Measurements from ENCODE around the gene PAX6.

The PAX6 gene

DNA sequence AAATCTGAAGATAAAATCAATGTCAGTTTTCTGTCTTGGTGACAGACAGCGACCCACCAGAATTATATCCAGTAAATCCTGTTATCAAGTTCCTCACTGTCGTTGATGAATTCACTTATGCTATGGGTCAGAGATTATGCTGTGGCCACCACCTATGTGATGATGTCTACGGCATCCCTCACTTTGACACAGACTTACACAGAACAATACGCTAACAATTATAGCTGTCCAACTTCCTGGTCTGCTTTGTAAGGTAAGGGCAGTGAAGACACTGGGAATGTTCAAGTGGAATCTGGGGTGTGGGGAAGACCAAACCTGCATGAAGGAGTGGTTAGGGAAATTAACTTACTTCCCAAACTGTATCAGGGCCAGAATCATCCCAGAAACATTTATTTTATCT is 19.3 kb upstream of the PAX6 start:
- H3K36me3 ChIP-seq (ENCODE audit: control insufficient read depth in 2 of 2, insufficient read depth in 2 of 2, low read length in 2 of 2), result no peaks in the 10 kb centered on the region
- H3K9ac ChIP-seq (ENCODE audit: low read depth in 1 of 2, low read length in 2 of 2), result no peak overlapping the region
- H3K27me3 ChIP-seq (ENCODE audit: control insufficient read depth in 2 of 2, insufficient read depth in 2 of 2, low read length in 2 of 2), result peaks cover 38 to 50% of the 10 kb centered on the region in 2 donors
- no peak overlapping the region for H3K4me3 ChIP-seq (ENCODE audit: low read length in 2 of 2)
- H3K4me1 ChIP-seq (ENCODE audit: control insufficient read depth in 2 of 2, insufficient read depth in 2 of 2, low read length in 2 of 2), result no peaks in the 10 kb centered on the region
- no peak overlapping the region for H3K27ac ChIP-seq (ENCODE audit: low read depth in 2 of 2, low read length in 2 of 2)
- no peaks in the 10 kb centered on the region for H3K9me3 ChIP-seq (ENCODE audit: control insufficient read depth in 2 of 2, low read length in 2 of 2)

DNA sequence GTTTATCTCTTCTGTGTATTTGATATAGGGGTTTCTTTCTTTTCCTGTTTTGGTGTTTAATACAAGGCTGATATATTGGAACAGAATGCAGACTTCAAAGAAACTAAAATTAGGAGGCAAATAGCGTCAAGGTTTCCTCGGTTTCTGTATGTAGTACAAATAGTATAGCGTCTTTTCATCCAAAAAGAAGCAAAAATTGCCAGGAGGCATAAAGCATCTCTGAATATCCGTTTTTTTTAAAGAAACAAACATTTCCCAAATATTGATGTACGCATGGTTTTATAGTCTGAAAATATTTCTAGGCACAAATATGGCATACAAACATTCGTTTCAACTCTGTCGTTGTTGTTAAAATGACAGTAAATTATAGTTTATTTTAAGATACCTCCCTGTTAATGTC is 17.1 kb upstream of the PAX6 start:
- no peak overlapping the region for H3K9ac ChIP-seq (ENCODE audit: low read depth in 1 of 2, low read length in 2 of 2)

GRCh38 chr11:31827455-31828206 is 16.5 kb upstream of the PAX6 start:
- Histone ChIP-seq H3K4me1 (ENCODE audit: control insufficient read depth in 2 of 2, insufficient read depth in 2 of 2, low read length in 2 of 2) (no peaks in the 10 kb centered on the region), H3K9ac (ENCODE audit: low read depth in 1 of 2, low read length in 2 of 2) (no peak overlapping the region), H3K27me3 (ENCODE audit: control insufficient read depth in 2 of 2, insufficient read depth in 2 of 2, low read length in 2 of 2) (peaks cover 57 to 75% of the 10 kb centered on the region in 2 donors), H3K36me3 (ENCODE audit: control insufficient read depth in 2 of 2, insufficient read depth in 2 of 2, low read length in 2 of 2) (no peaks in the 10 kb centered on the region), H3K9me3 (ENCODE audit: control insufficient read depth in 2 of 2, low read length in 2 of 2) (no peaks in the 10 kb centered on the region), H3K4me3 (ENCODE audit: low read length in 2 of 2) (no peak overlapping the region), H3K27ac (ENCODE audit: low read depth in 2 of 2, low read length in 2 of 2) (no peak overlapping the region)

More for the DNA sequence above, 17.1 kb upstream of the PAX6 start:
- Histone ChIP-seq H3K9me3 (ENCODE audit: control insufficient read depth in 2 of 2, low read length in 2 of 2) (no peaks in the 10 kb centered on the region), H3K27ac (ENCODE audit: low read depth in 2 of 2, low read length in 2 of 2) (no peak overlapping the region), H3K4me3 (ENCODE audit: low read length in 2 of 2) (no peak overlapping the region), H3K27me3 (ENCODE audit: control insufficient read depth in 2 of 2, insufficient read depth in 2 of 2, low read length in 2 of 2) (peaks cover 52 to 69% of the 10 kb centered on the region in 2 donors), H3K36me3 (ENCODE audit: control insufficient read depth in 2 of 2, insufficient read depth in 2 of 2, low read length in 2 of 2) (no peaks in the 10 kb centered on the region), H3K4me1 (ENCODE audit: control insufficient read depth in 2 of 2, insufficient read depth in 2 of 2, low read length in 2 of 2) (no peaks in the 10 kb centered on the region)

GRCh38 chr11:31826536-31827438 is 15.7 kb upstream of the PAX6 start:
- Histone ChIP-seq H3K27me3 (ENCODE audit: control insufficient read depth in 2 of 2, insufficient read depth in 2 of 2, low read length in 2 of 2) (peaks cover 66 to 83% of the 10 kb centered on the region in 2 donors), H3K36me3 (ENCODE audit: control insufficient read depth in 2 of 2, insufficient read depth in 2 of 2, low read length in 2 of 2) (no peaks in the 10 kb centered on the region), H3K27ac (ENCODE audit: low read depth in 2 of 2, low read length in 2 of 2) (no peak overlapping the region), H3K9ac (ENCODE audit: low read depth in 1 of 2, low read length in 2 of 2) (no peak overlapping the region), H3K4me1 (ENCODE audit: control insufficient read depth in 2 of 2, insufficient read depth in 2 of 2, low read length in 2 of 2) (no peaks in the 10 kb centered on the region), H3K4me3 (ENCODE audit: low read length in 2 of 2) (no peak overlapping the region), H3K9me3 (ENCODE audit: control insufficient read depth in 2 of 2, low read length in 2 of 2) (no peaks in the 10 kb centered on the region)

- Histone ChIP-seq H3K9ac (ENCODE audit: low read depth in 1 of 2, low read length in 2 of 2) (no peak overlapping the region), H3K27me3 (ENCODE audit: control insufficient read depth in 2 of 2, insufficient read depth in 2 of 2, low read length in 2 of 2) (peaks cover 72 to 90% of the 10 kb centered on the region in 2 donors), H3K27ac (ENCODE audit: low read depth in 2 of 2, low read length in 2 of 2) (no peak overlapping the region), H3K36me3 (ENCODE audit: control insufficient read depth in 2 of 2, insufficient read depth in 2 of 2, low read length in 2 of 2) (no peaks in the 10 kb centered on the region), H3K4me3 (ENCODE audit: low read length in 2 of 2) (no peak overlapping the region), H3K9me3 (ENCODE audit: control insufficient read depth in 2 of 2, low read length in 2 of 2) (no peaks in the 10 kb centered on the region), H3K4me1 (ENCODE audit: control insufficient read depth in 2 of 2, insufficient read depth in 2 of 2, low read length in 2 of 2) (no peaks in the 10 kb centered on the region)
Observed at GRCh38 chr11:31825838-31826484, 14.8 kb upstream of the PAX6 start.

GRCh38 chr11:31824879-31825837 is 14.0 kb upstream of the PAX6 start:
- H3K36me3 ChIP-seq (ENCODE audit: control insufficient read depth in 2 of 2, insufficient read depth in 2 of 2, low read length in 2 of 2), result no peaks in the 10 kb centered on the region
- H3K27ac ChIP-seq (ENCODE audit: low read depth in 2 of 2, low read length in 2 of 2), result no peak overlapping the region
- H3K27me3 ChIP-seq (ENCODE audit: control insufficient read depth in 2 of 2, insufficient read depth in 2 of 2, low read length in 2 of 2), result peaks cover 76 to 93% of the 10 kb centered on the region in 2 donors
- H3K4me3 ChIP-seq (ENCODE audit: low read length in 2 of 2), result no peak overlapping the region
- no peaks in the 10 kb centered on the region for H3K4me1 ChIP-seq (ENCODE audit: control insufficient read depth in 2 of 2, insufficient read depth in 2 of 2, low read length in 2 of 2)
- H3K9ac ChIP-seq (ENCODE audit: low read depth in 1 of 2, low read length in 2 of 2), result no peak overlapping the region
- H3K9me3 ChIP-seq (ENCODE audit: control insufficient read depth in 2 of 2, low read length in 2 of 2), result no peaks in the 10 kb centered on the region

DNA sequence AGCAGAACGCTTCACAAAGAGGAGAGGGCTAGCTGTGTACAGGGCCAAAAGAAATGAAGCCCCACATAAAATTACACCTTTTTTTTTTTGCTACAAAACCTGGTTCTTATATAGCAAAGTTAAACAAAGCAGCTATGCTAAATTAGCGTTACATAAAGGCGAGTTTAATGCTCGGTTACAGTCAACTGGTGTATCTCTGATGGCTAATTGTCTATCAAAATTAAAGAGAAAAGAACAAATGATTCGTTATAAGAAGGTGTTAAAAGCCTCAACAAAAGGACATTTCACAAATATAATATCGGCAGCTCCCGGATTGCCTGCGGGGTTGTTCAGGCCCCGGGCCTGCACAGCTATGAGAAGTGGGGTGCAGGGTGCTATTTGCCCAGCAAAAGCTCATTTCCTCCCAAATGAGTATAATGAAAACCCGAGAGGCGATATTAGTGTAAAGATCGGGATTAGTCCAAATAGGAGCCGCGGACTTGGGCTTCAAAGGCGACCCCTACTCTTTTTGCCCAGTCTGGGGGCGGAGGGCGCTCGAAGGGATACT is 13.3 kb upstream of the PAX6 start:
- H3K9me3 ChIP-seq (ENCODE audit: control insufficient read depth in 2 of 2, low read length in 2 of 2), result no peaks in the 10 kb centered on the region
- H3K27ac ChIP-seq (ENCODE audit: low read depth in 2 of 2, low read length in 2 of 2), result no peak overlapping the region
- H3K4me3 ChIP-seq (ENCODE audit: low read length in 2 of 2), result no peak overlapping the region
- no peak overlapping the region for H3K9ac ChIP-seq (ENCODE audit: low read depth in 1 of 2, low read length in 2 of 2)
- peaks cover 83 to 96% of the 10 kb centered on the region in 2 donors for H3K27me3 ChIP-seq (ENCODE audit: control insufficient read depth in 2 of 2, insufficient read depth in 2 of 2, low read length in 2 of 2)
- H3K4me1 ChIP-seq (ENCODE audit: control insufficient read depth in 2 of 2, insufficient read depth in 2 of 2, low read length in 2 of 2), result no peaks in the 10 kb centered on the region
- H3K36me3 ChIP-seq (ENCODE audit: control insufficient read depth in 2 of 2, insufficient read depth in 2 of 2, low read length in 2 of 2), result no peaks in the 10 kb centered on the region

- Histone ChIP-seq H3K9ac (ENCODE audit: low read depth in 1 of 2, low read length in 2 of 2) (no peak overlapping the region), H3K9me3 (ENCODE audit: control insufficient read depth in 2 of 2, low read length in 2 of 2) (no peaks in the 10 kb centered on the region), H3K27me3 (ENCODE audit: control insufficient read depth in 2 of 2, insufficient read depth in 2 of 2, low read length in 2 of 2) (peaks cover 82 to 95% of the 10 kb centered on the region in 2 donors), H3K27ac (ENCODE audit: low read depth in 2 of 2, low read length in 2 of 2) (no peak overlapping the region), H3K4me3 (ENCODE audit: low read length in 2 of 2) (no peak overlapping the region), H3K36me3 (ENCODE audit: control insufficient read depth in 2 of 2, insufficient read depth in 2 of 2, low read length in 2 of 2) (no peaks in the 10 kb centered on the region), H3K4me1 (ENCODE audit: control insufficient read depth in 2 of 2, insufficient read depth in 2 of 2, low read length in 2 of 2) (no peaks in the 10 kb centered on the region)
Observed at GRCh38 chr11:31823644-31824331, 12.7 kb upstream of the PAX6 start.
